H1 (cell line): ENCODE results near the gene IFT122. TPM values are rescaled to one million over a fixed set of nuclear protein-coding genes. Genes with fewer than 3 reads are reported as not detected.

Experiments used
- CBX5 ChIP-seq: fragments of 300-800, 300-1000 bp; sonication (generic); IDR thresholded peaks from 2 replicates; pipeline ENCODE4 v1.7.1; 2016; ENCODE audit warnings: antibody characterized with exemption, low read length, low read depth
- CTBP2 ChIP-seq: IDR thresholded peaks from 2 replicates; pipeline ENCODE4 v1.7.0; 2011; ENCODE audit warnings: borderline replicate concordance, mild to moderate bottlenecking, moderate library complexity, mixed read lengths, low read length; ENCODE audit not compliant: insufficient read depth, insufficient read length
- GTF2F1 ChIP-seq: IDR thresholded peaks from 2 replicates; pipeline ENCODE4 v1.6.1; 2012; ENCODE audit warnings: low read depth, low read length, improper control_type of control experiment, borderline replicate concordance
- POU5F1 ChIP-seq: IDR thresholded peaks from 2 replicates; pipeline ENCODE4 v1.6.1; 2011; ENCODE audit warnings: low read depth, mild to moderate bottlenecking, low read length, moderate library complexity
- RFX5 ChIP-seq: IDR thresholded peaks from 2 replicates; pipeline ENCODE4 v1.6.1; 2011; ENCODE audit warnings: low read depth, low read length, improper control_type of control experiment, borderline replicate concordance
- SIN3A ChIP-seq, 2 experiments: IDR thresholded peaks in 1 of 2; conservative IDR thresholded peaks in 1 of 2; 2 replicates each; pipeline ENCODE4 v1.6.1; 2011 to 2012; ENCODE audit warnings: low read length in 2 of 2, improper control_type of control experiment in 1 of 2, low read depth in 1 of 2, mild to moderate bottlenecking in 1 of 2
- SRF ChIP-seq: IDR thresholded peaks from 2 replicates; pipeline ENCODE4 v1.6.1; 2011; ENCODE audit warnings: mild to moderate bottlenecking, low read depth, low read length, moderate library complexity
- TBP ChIP-seq: IDR thresholded peaks from 2 replicates; pipeline ENCODE4 v1.6.1; 2011; ENCODE audit warnings: low read depth, low read length, improper control_type of control experiment
- polyA plus RNA-seq, 7 experiments: library from polyadenylated mRNA; depleted of rRNA in 3 of 7; stranded (reverse) in 5 of 7; unstranded in 2 of 7; fragments of >200 nt in 5 of 7; fragments of 200-250 nt in 2 of 7; gene quantifications; 1 replicate in 5 of 7; 2 replicates in 1 of 7; 4 replicates in 1 of 7; pipeline versions ENCODE4 v1.2.1 to v1.2.3, GENCODE V29; 2011 to 2013; ENCODE audit warnings: missing spikeins in 2 of 7, mixed read lengths in 2 of 7
- total RNA-seq: library from RNA; stranded (reverse); fragmentation: NEBNext Ultra II Directional; extraction: Animal tissue kit (Norgen Biotek cat#: 25700); gene quantifications from 2 replicates; pipeline ENCODE4 v1.2.1, GENCODE V29; 2021

Gene IFT122
- total and polyA plus RNA-seq, 2 of the 8 experiments (the other 6 are each of a cell fraction or from before 2014, with no cell fraction given): 23.7 to 25.1 TPM

- TF ChIP-seq CBX5 (no peak), GTF2F1 (no peak), SIN3A (conservative IDR thresholded peaks at IDR 0.05 in 1 of 2, IDR thresholded peaks at IDR 0.05 in 1 of 2; ENCODE audit: low read depth in 1 of 2, low read length in 2 of 2) (no peak), SRF (no peak), POU5F1 (no peak), TBP (no peak), CTBP2 (no peak), RFX5 (no peak)
These were observed 62.8 kb downstream of the IFT122 start (continued) for GRCh38 chr3:129502641-129503408.
